Measurements from ENCODE around the gene GRM7.
A peak's percentile ranks its signal among the peaks of the same experiment; 100 is the strongest.

GRM7 gene

GRCh38 chr3:7385635-7386034 is 524.7 kb downstream of the GRM7 start:
- DNase-seq (ENCODE audit: insufficient read length, low spot score) (no peak), FAIRE-seq (no peak)

- DNase-seq (ENCODE audit: insufficient read length, low spot score) (no peak), FAIRE-seq (no peak)
Observed at GRCh38 chr3:7388026-7388425, 527.1 kb downstream of the GRM7 start.

DNA sequence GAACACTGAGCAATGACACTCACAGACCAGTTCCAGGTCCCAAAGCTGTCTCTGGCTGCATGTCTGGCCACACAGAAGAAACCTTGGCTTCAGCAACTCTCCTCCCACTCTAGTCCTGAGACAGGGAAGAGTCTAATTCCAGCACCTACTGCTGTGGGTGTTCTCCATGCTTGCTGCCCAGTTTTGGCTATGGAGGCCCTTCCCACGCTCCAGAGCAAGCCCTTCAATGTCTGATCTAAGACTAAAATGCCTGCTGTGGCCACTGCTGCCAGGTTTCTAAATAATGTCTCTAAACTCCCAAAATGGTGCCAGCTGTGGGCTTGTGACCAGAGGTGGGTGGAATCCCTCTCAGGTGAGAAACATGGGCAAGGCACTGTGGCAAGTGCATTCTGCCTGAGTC is 531.3 kb downstream of the GRM7 start:
- FAIRE-seq = no peak
- no peak for DNase-seq (ENCODE audit: insufficient read length, low spot score)

DNA sequence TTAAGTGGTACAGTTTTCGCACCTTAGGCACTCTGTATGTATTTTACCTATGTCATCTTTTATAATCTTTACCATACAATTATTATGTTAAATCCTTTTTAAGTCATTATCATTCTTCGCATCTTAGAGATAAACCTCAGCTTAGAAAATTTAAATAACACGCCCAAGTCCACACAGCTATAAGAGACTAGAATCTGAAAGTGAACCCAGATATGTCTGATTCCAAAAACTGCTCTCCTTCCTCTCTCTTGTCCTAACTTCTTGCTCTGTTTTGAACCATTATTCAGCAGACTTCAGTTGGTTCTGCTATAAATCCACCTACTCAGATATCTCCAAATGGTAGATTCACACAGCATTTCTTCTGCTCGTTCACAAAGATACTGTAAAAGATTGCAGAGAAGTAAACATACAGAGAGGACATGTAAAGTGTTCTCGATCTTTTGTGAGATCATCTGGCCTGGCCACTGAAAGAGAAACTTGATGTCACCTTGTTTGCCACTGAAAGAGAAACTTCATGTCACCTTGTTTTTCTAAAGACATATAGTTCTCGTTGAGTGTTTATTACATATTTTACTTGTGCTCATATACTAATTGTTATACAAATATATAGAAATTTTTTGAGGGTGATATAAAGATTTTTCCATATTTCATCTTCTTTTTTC is 533.2 kb downstream of the GRM7 start:
- DNase-seq (ENCODE audit: insufficient read length, low spot score) (no peak), FAIRE-seq (no peak)

- FAIRE-seq (no peak), DNase-seq (ENCODE audit: insufficient read length, low spot score) (no peak)
Observed at GRCh38 chr3:7396534-7396933, 535.6 kb downstream of the GRM7 start.

DNA sequence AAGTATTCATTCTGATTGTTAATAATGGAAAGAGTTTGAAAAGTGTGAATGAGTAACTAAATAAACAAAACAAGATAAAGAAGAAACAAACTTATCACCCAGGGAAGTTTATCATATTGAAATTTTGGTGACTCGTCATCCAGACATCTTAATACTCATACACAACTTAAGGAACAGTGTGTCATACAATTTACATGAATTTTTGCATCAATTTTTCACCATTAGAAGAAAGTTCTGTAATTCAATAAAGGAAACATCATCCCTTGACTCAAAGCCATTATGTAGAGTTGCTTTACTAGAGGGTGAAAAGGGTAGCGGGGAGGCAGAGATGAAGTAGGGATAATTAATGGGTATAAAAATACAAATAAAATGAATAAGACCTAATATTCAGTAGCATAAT is 536.2 kb downstream of the GRM7 start:
- no peak for DNase-seq (ENCODE audit: insufficient read length, low spot score)
- FAIRE-seq = no peak

DNA sequence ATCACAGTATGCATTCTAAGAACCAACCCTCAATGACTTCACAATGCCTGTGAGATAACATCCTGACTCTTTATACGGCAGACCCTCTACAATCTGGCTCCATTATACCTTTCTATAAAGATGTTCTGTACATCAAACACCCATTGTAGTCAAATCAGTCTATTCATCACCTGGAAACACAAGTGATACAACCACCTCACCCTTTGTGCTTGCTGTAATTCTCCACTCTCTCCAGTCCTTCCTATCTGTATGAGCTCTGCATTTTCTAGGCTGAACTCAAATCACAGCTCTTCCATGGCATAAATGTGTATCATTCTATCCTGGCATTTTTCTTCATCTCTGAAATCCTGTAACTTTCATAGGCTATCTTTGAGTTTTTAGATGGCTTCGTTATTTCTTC is 539.4 kb downstream of the GRM7 start:
- no peak for DNase-seq (ENCODE audit: insufficient read length, low spot score)
- no peak for FAIRE-seq

DNA sequence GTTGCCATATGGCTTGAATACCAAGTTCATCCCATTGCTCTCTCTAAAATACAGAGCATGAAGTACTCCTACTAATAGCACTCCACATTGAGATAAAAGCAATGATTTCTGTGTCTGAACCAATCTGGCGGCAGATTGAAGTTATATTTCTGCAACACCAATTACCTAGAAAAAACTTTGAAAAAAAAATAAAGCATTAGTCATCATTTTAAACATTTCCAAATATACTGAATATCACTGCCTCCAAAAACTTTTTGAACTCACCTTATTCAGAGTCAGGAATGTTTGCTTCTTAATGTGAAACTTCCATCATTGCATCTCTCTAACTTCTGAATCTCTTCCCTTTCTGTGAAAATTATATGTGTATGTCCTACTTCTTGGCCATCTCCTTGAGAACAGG is 540.5 kb downstream of the GRM7 start:
- DNase-seq (ENCODE audit: insufficient read length, low spot score) (no peak), FAIRE-seq (no peak)

DNA sequence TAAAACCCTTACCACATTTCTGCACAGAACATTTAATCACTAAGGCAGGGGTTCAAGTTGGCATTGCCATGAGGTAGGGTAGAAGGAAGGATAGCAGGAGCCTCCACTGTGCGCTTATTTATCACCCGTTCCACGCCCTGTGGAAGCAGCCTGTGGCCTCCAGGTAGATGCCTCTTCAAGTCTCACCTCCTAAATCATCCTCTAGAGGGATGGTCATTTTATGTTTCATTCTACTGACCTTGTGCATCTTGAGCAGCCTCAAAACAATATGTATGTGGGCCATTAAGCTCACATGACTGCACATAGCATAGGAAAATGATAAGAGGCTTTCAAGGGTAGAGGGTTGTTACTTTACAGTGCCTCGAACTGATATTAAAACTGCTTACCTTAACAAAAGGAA is 546.2 kb downstream of the GRM7 start:
- FAIRE-seq (no peak), DNase-seq (ENCODE audit: insufficient read length, low spot score) (no peak)

- DNase-seq (ENCODE audit: insufficient read length, low spot score) (no peak), FAIRE-seq (no peak)
Observed at GRCh38 chr3:7410782-7411181, 549.9 kb downstream of the GRM7 start.

DNA sequence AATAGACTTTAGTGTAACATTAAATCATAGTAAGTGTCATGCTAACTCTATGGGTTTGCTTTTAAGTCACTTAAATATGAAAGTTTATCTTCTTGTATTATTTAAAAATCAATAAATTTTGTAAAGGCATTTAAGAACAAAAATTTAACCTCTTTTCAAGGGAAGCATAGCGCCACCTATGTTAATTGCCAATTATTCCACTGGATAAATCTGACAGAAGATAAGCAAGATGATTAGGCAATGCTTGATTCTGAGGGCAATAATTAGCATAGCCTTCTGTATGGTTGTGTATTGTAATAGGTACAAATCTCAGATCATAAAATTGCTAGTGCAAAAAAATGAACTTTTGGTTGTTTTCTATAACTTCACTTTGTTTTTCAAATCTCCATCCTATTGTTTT is 560.1 kb downstream of the GRM7 start:
- DNase-seq (ENCODE audit: insufficient read length, low spot score) (no peak), FAIRE-seq (no peak)

DNA sequence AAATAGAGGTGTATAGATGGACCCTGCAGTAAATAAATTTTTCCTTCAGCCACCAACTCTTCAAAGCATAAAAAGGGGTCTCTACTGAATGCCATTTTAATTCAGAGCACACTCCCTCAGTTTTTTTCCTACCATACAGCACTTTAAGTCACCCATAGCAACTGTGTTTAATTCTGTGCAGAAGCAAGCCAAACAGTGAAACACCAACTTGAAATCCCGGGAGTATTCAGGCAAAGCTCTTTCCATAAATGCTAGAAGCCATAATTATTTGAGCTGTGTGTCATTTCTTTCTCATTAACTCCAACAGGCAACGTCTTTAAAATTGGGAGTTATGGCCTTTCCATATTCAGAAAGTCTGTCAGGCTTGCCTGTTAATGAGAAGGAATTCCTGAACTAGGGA is 562.1 kb downstream of the GRM7 start:
- DNase-seq (ENCODE audit: insufficient read length, low spot score) = no peak
- FAIRE-seq = no peak

DNA sequence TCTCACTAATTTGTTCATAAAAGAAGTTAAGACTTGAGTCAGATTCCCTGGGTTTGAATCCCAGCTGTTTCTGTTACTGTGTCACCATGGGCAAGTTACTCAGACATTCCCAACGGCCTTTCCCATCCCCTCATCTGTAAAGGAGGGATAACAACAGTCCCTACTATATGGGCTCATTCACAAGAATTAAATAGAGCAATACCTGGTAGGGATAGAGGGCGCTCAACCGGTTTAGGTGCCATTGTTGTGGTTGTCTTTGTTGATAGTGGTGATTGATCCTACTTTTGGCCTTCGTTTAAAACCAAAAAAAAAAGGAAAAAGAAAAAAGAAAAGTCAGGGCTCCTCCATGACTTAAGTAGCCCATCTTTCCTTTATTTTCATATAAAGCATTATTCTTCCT is 563.1 kb downstream of the GRM7 start:
- FAIRE-seq (no peak), DNase-seq (ENCODE audit: insufficient read length, low spot score) (no peak)

GRCh38 chr3:7428206-7428718 is 567.3 kb downstream of the GRM7 start:
- no peak for FAIRE-seq
- DNase-seq (ENCODE audit: insufficient read length, low spot score) = no peak

DNA sequence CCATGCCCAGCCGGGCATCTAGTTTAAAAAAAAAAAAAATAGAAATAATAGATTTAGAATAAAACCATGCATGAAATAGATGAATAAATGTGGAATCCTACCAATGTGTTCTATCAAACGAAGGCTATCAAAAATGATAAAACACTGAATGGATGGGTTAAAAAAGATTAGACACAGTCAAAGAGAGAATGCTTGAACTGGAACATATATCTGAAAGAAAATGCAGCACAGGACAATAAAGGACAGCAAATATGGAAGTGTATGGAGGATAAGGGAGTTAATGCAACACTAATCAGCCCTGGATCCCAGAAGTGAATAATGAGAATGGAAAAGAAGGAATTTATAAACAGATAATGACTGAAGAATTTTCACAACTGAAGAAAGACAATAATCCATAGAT is 571.7 kb downstream of the GRM7 start:
- FAIRE-seq (no peak), DNase-seq (ENCODE audit: insufficient read length, low spot score) (no peak)

- no peak for FAIRE-seq
- DNase-seq (ENCODE audit: insufficient read length, low spot score) = no peak
Observed at GRCh38 chr3:7433073-7433472, 572.2 kb downstream of the GRM7 start.

GRCh38 chr3:7436542-7436941 is 575.6 kb downstream of the GRM7 start:
- FAIRE-seq = no peak
- no peak for DNase-seq (ENCODE audit: insufficient read length, low spot score)

GRCh38 chr3:7437231-7437630 is 576.3 kb downstream of the GRM7 start:
- no peak for FAIRE-seq
- DNase-seq (ENCODE audit: insufficient read length, low spot score) = no peak

DNA sequence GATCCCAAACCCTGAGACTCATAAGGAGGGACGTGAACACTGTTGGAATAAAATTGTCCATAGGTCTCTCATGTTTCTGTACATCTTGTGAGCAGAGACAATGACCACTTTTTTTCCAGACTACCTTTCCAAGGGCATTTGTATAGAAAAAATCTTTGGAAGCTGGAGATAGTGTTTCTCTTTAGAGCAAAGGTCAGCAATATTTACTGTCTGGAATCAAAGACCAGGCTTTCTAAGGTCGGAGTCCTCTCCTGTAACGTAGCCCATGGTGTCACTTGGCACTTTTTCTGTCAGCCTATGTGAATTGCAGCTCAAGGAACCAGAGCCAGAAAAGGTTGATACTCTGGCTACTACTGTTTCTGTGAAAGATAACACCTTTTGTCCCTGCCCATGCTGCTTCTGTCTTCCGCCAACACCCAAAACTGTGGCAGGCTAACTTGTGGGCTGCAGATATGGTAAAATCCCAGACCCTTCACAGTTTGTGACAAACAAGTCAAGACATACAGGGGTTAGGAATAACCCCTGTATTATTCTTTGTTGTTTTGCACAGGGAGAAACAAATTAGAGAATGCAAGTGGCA is 578.3 kb downstream of the GRM7 start:
- DNase-seq (ENCODE audit: insufficient read length, low spot score) = no peak
- FAIRE-seq = no peak

DNA sequence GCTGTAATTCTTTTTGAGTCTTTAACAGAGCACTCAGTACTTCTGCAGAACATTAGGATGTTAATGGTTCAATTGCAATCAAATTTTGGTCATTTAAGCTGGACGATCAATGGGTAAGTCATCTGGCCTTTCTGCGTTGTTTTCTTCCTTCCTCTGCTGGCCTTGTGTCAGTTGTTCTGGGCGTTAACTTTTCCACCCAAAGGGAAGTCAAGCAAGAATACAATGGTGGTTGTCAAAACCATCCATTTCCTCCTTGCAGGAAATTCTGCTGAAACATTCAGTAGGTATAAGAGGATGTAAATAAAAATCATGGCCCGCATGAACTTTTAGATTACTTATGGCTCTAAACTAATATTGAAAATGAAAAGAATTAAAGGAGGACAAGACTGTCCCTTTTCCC is 584.0 kb downstream of the GRM7 start:
- FAIRE-seq = no peak

DNA sequence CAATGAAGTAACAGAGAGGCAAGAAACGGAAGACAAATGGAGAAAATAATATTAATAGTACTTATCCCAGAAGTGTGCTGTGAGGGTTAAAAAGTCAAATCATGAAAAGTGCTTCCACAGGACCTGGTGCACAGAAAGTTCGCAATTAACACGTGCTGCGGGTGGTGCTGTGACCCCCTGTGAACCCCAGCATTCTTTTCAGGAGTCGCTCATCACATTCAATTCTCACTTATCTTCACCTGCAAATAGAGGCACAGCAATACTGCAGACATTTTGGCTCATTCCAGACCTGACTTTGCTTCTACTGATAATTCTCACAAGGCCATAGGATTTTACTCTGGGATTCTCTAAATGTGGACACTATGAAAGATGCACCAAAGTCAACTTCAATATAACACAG is 584.4 kb downstream of the GRM7 start:
- DNase-seq (ENCODE audit: insufficient read length, low spot score) (no peak), FAIRE-seq (no peak)

More for the DNA sequence above, 584.0 kb downstream of the GRM7 start:
- no peak for DNase-seq (ENCODE audit: insufficient read length, low spot score)

- FAIRE-seq (no peak), DNase-seq (ENCODE audit: insufficient read length, low spot score) (peak; percentile 2)
Observed at GRCh38 chr3:7447197-7447769, 586.4 kb downstream of the GRM7 start.

Data from GM19239 (cell line).